ENCODE data around the gene LSM11.

LSM11 gene

DNA sequence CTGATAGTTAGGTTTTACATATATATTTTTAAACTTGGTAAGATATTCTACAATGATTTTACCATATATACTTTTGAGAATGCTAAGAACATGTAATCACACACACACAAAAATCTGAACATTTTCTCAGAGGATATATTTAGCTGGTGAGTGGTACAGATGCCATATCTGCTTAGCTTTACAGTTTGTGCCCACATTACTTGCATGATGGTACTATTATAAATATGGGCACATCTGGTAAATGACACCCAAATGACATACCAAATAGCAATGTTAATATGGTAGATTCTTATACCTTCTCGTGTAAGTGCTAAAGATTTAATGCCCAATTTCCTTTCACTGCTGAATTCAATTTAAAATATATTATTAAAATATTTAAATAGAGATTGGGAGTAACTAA lies 56.6 kb downstream of the LSM11 start:
- Histone ChIP-seq H3K79me2 (ENCODE audit: insufficient read depth, low read length) (no peaks in the 10 kb centered on the region), H3K27me3 (ENCODE audit: low read length) (no peaks in the 10 kb centered on the region), H3K9me2 (replicated peaks; ENCODE audit: insufficient read depth, low read length) (no peaks in the 10 kb centered on the region), H3K9ac (ENCODE audit: low read length) (no peak overlapping the region), H3K9me3 (ENCODE audit: insufficient read depth, low read length) (no peaks in the 10 kb centered on the region), H3K4me2 (ENCODE audit: low read depth, low read length, poor library complexity, severe bottlenecking) (no peak overlapping the region), H2AFZ (ENCODE audit: low read depth, low read length, severe bottlenecking) (no peak overlapping the region), H3K36me3 (ENCODE audit: low read length) (peaks cover 28% of the 10 kb centered on the region), H4K20me1 (ENCODE audit: low read depth, low read length) (no peaks in the 10 kb centered on the region; the same call in 1 of the 2 replicates), H3K27ac (ENCODE audit: low read depth, low read length) (no peak overlapping the region), H3K4me3 (ENCODE audit: insufficient read depth, low read length, poor library complexity, severe bottlenecking) (no peak overlapping the region), H3F3A (ENCODE audit: insufficient read depth) (0 out of 2 replicates have a peak, but pooled peaks cover 6% of the 10 kb centered on the region)
- TF ChIP-seq CTCF (IDR thresholded peaks at IDR 0.05; ENCODE audit: insufficient read depth, low read length, poor library complexity, severe bottlenecking) (no peak), EZH2phosphoT487 (conservative IDR thresholded peaks at IDR 0.05; ENCODE audit: low read length) (no peak)

GRCh38 chr5:157802736-157803135 lies 59.2 kb downstream of the LSM11 start:
- no peaks in the 10 kb centered on the region; the same call in 1 of the 2 replicates for H4K20me1 ChIP-seq (ENCODE audit: low read depth, low read length)
- peaks cover 6% of the 10 kb centered on the region for H3F3A ChIP-seq (ENCODE audit: insufficient read depth)
- no peak for TF ChIP-seq CTCF (IDR thresholded peaks at IDR 0.05; ENCODE audit: insufficient read depth, low read length, poor library complexity, severe bottlenecking)
- TF ChIP-seq EZH2phosphoT487 (conservative IDR thresholded peaks at IDR 0.05; ENCODE audit: low read length), result no peak
- no peak overlapping the region for H3K27ac ChIP-seq (ENCODE audit: low read depth, low read length)
- H3K9ac ChIP-seq (ENCODE audit: low read length), result no peak overlapping the region
- H3K4me3 ChIP-seq (ENCODE audit: insufficient read depth, low read length, poor library complexity, severe bottlenecking), result no peak overlapping the region
- no peak overlapping the region for H2AFZ ChIP-seq (ENCODE audit: low read depth, low read length, severe bottlenecking)
- peaks cover 43% of the 10 kb centered on the region for H3K36me3 ChIP-seq (ENCODE audit: low read length)
- H3K4me2 ChIP-seq (ENCODE audit: low read depth, low read length, poor library complexity, severe bottlenecking), result no peak overlapping the region
- H3K9me3 ChIP-seq (ENCODE audit: insufficient read depth, low read length), result no peaks in the 10 kb centered on the region
- no peaks in the 10 kb centered on the region for H3K27me3 ChIP-seq (ENCODE audit: low read length)
- H3K79me2 ChIP-seq (ENCODE audit: insufficient read depth, low read length), result no peaks in the 10 kb centered on the region
- no peaks in the 10 kb centered on the region for H3K9me2 ChIP-seq (replicated peaks; ENCODE audit: insufficient read depth, low read length)

DNA sequence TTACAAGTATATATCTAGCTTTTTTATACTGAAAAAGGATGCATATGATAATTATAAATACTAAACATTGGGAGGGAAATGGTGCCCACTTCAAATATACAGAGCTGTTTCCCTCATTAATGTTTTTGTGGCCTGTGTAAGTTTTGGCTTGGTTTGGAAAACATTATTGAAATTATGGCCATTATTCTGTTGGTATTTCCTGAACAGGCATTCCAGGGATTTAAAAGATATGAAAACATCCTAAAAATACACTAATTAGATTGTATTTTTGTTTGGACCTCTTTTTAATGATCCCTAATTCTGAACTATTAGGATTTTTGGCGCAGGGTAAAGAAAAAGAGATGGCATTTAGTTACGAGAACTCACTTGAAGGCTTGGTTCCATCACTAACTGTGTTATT lies 64.5 kb downstream of the LSM11 start:
- Histone ChIP-seq H3F3A (ENCODE audit: insufficient read depth) (no peaks in the 10 kb centered on the region; the same call in none of the 2 replicates), H3K9ac (ENCODE audit: low read length) (no peak overlapping the region), H3K27ac (ENCODE audit: low read depth, low read length) (no peak overlapping the region), H3K79me2 (ENCODE audit: insufficient read depth, low read length) (no peaks in the 10 kb centered on the region), H3K4me2 (ENCODE audit: low read depth, low read length, poor library complexity, severe bottlenecking) (no peak overlapping the region), H3K9me2 (replicated peaks; ENCODE audit: insufficient read depth, low read length) (no peaks in the 10 kb centered on the region), H3K27me3 (ENCODE audit: low read length) (no peaks in the 10 kb centered on the region), H4K20me1 (ENCODE audit: low read depth, low read length) (no peaks in the 10 kb centered on the region), H3K4me3 (ENCODE audit: insufficient read depth, low read length, poor library complexity, severe bottlenecking) (no peak overlapping the region), H3K9me3 (ENCODE audit: insufficient read depth, low read length) (no peaks in the 10 kb centered on the region), H3K36me3 (ENCODE audit: low read length) (peaks cover 61% of the 10 kb centered on the region), H2AFZ (ENCODE audit: low read depth, low read length, severe bottlenecking) (no peak overlapping the region)
- no peak for TF ChIP-seq EZH2phosphoT487 (conservative IDR thresholded peaks at IDR 0.05; ENCODE audit: low read length)
- TF ChIP-seq CTCF (IDR thresholded peaks at IDR 0.05; ENCODE audit: insufficient read depth, low read length, poor library complexity, severe bottlenecking), result no peak

Measured in SU-DHL-6 (cell line).